SK-N-SH treated with all-trans-retinoic acid at 6 μM for 48 hours (cell line): Measurements from ENCODE around the gene RAVER2.

Source experiments
- ATAC-seq: fragments of 200-7000 bp; cut with Tn5 transposase; 3 replicates; pipeline ENCODE4 v1.9.1; 2020; ENCODE audit warnings: mild to moderate bottlenecking, moderate library complexity
- ARNTL ChIP-seq: fragments of 450-650 bp; formaldehyde crosslinking; IDR thresholded peaks from 2 replicates; pipeline ENCODE4 v1.5.0; 2020; ENCODE audit warnings: low read depth, mild to moderate bottlenecking, moderate library complexity, borderline replicate concordance
- BACH2 ChIP-seq: fragments of 250-450 bp; sonication (Bioruptor Pico); IDR thresholded peaks from 2 replicates; pipeline ENCODE4 v1.9.0; 2021; ENCODE audit warnings: mild to moderate bottlenecking, borderline replicate concordance
- CREB5 ChIP-seq: fragments of 250-450 bp; sonication (Bioruptor Pico); IDR thresholded peaks from 2 replicates; pipeline ENCODE4 v1.5.1; 2020; ENCODE audit warnings: low read depth, mild to moderate bottlenecking, moderate library complexity
- CSDC2 ChIP-seq: fragments of 250-450 bp; sonication (Bioruptor Pico); IDR thresholded peaks from 2 replicates; pipeline ENCODE4 v1.5.0; 2020; ENCODE audit warnings: mild to moderate bottlenecking, moderate library complexity
- CSRNP3 ChIP-seq: fragments of 250-450 bp; sonication (Bioruptor Pico); IDR thresholded peaks from 2 replicates; pipeline ENCODE4 v1.5.1; 2021; ENCODE audit warnings: mild to moderate bottlenecking, moderate library complexity
- ESRRG ChIP-seq: fragments of 250-450 bp; sonication (Bioruptor Pico); IDR thresholded peaks from 2 replicates; pipeline ENCODE4 v1.6.1; 2021; ENCODE audit warnings: mild to moderate bottlenecking
- GLIS3 ChIP-seq: fragments of 250-450 bp; sonication (Bioruptor Pico); IDR thresholded peaks from 2 replicates; pipeline ENCODE4 v1.5.0; 2020; ENCODE audit warnings: mild to moderate bottlenecking, moderate library complexity
- ISL1 ChIP-seq: fragments of 250-450 bp; sonication (Bioruptor Pico); IDR thresholded peaks from 2 replicates; pipeline ENCODE4 v2.1.2; 2022; ENCODE audit warnings: mild to moderate bottlenecking, moderate library complexity
- OSR1 ChIP-seq: fragments of 250-450 bp; sonication (Bioruptor Pico); IDR thresholded peaks from 2 replicates; pipeline ENCODE4 v1.8.0; 2022; ENCODE audit warnings: moderate library complexity, mild to moderate bottlenecking, inconsistent platforms
- PATZ1 ChIP-seq: fragments of 250-450 bp; sonication (Bioruptor Pico); IDR thresholded peaks from 2 replicates; pipeline ENCODE4 v1.8.0; 2020; ENCODE audit warnings: mild to moderate bottlenecking, moderate library complexity, borderline replicate concordance
- POU6F1 ChIP-seq: fragments of 250-450 bp; sonication (Bioruptor Pico); IDR thresholded peaks from 2 replicates; pipeline ENCODE4 v1.8.0; 2021; ENCODE audit warnings: low read depth, mild to moderate bottlenecking, moderate library complexity, borderline replicate concordance
- PPARA ChIP-seq: fragments of 250-450 bp; sonication (Bioruptor Pico); IDR thresholded peaks from 2 replicates; pipeline ENCODE4 v1.5.0; 2020; ENCODE audit warnings: mild to moderate bottlenecking, borderline replicate concordance
- RARB ChIP-seq: fragments of 250-450 bp; sonication (Bioruptor Pico); IDR thresholded peaks from 2 replicates; pipeline ENCODE4 v1.8.0; 2021; ENCODE audit warnings: mild to moderate bottlenecking, moderate library complexity
- SNAI2 ChIP-seq: fragments of 250-450 bp; sonication (Bioruptor Pico); IDR thresholded peaks from 2 replicates; pipeline ENCODE4 v1.5.0; 2020; ENCODE audit warnings: mild to moderate bottlenecking, moderate library complexity
- TCF4 ChIP-seq: fragments of 250-450 bp; sonication (Bioruptor Pico); IDR thresholded peaks from 2 replicates; pipeline ENCODE4 v1.8.0; 2021; ENCODE audit warnings: mild to moderate bottlenecking, moderate library complexity, borderline replicate concordance
- TOX ChIP-seq: fragments of 250-450 bp; sonication (Bioruptor Pico); IDR thresholded peaks from 2 replicates; pipeline ENCODE4 v1.8.0; 2021; ENCODE audit warnings: mild to moderate bottlenecking, moderate library complexity, borderline replicate concordance
- TSHZ2 ChIP-seq: fragments of 250-450 bp; sonication (Bioruptor Pico); IDR thresholded peaks from 2 replicates; pipeline ENCODE4 v1.5.0; 2020; ENCODE audit warnings: mild to moderate bottlenecking, moderate library complexity
- ZC3H10 ChIP-seq: fragments of 250-450 bp; sonication (Bioruptor Pico); IDR thresholded peaks from 2 replicates; pipeline ENCODE4 v1.5.1; 2021; ENCODE audit warnings: mild to moderate bottlenecking, moderate library complexity
- ZFP3 ChIP-seq: fragments of 250-450 bp; sonication (Bioruptor Pico); IDR thresholded peaks from 2 replicates; pipeline ENCODE4 v1.5.0; 2020; ENCODE audit warnings: mild to moderate bottlenecking, moderate library complexity
- ZFP30 ChIP-seq: fragments of 450-650 bp; formaldehyde crosslinking; IDR thresholded peaks from 2 replicates; pipeline ENCODE4 v1.5.0; 2022; ENCODE audit warnings: mild to moderate bottlenecking, moderate library complexity
- ZNF565 ChIP-seq: fragments of 450-650 bp; formaldehyde crosslinking; conservative IDR thresholded peaks from 2 replicates; pipeline ENCODE4 v1.5.0; 2020; ENCODE audit warnings: low read depth, mild to moderate bottlenecking, moderate library complexity
- ZNF70 ChIP-seq: fragments of 450-650 bp; formaldehyde crosslinking; IDR thresholded peaks from 2 replicates; pipeline ENCODE4 v1.5.0; 2020; ENCODE audit warnings: mild to moderate bottlenecking, moderate library complexity
- ZNF8 ChIP-seq: fragments of 450-650 bp; formaldehyde crosslinking; IDR thresholded peaks from 2 replicates; pipeline ENCODE4 v1.5.0; 2020; ENCODE audit warnings: mild to moderate bottlenecking, moderate library complexity

Gene RAVER2

GRCh38 chr1:64874666-64875065 is 129.8 kb downstream of the RAVER2 start:
- TF ChIP-seq GLIS3 (CRISPR knock-in tag): no peak
- TF ChIP-seq ARNTL (CRISPR knock-in tag): no peak
- no peak for TF ChIP-seq ZNF70 (CRISPR knock-in tag)
- TF ChIP-seq PPARA: no peak
- no peak for TF ChIP-seq TSHZ2 (CRISPR knock-in tag)
- TF ChIP-seq CSRNP3 (CRISPR knock-in tag): no peak
- no peak for TF ChIP-seq ZC3H10 (CRISPR knock-in tag)
- no peak for TF ChIP-seq OSR1 (CRISPR knock-in tag)
- TF ChIP-seq ZFP30: no peak
- ATAC-seq: peak; percentile 32; the same call in 1 of the 3 replicates

GRCh38 chr1:64875101-64875500 is 130.2 kb downstream of the RAVER2 start:
- ATAC-seq: peak; percentile 45; the same call in 2 of the 3 replicates
- TF ChIP-seq BACH2 (no peak), ZNF70 (CRISPR knock-in tag) (peak; percentile 46; the same call in 1 of the 2 replicates), ZNF8 (no peak)

- TF ChIP-seq ZNF70 (CRISPR knock-in tag): no peak
- no peak for ATAC-seq
Measured at GRCh38 chr1:64875606-64876005, 130.7 kb downstream of the RAVER2 start.

- ATAC-seq: no peak
- TF ChIP-seq TCF4 (no peak), ARNTL (CRISPR knock-in tag) (no peak), PATZ1 (CRISPR knock-in tag) (no peak), ZFP30 (no peak), BACH2 (no peak), GLIS3 (CRISPR knock-in tag) (no peak), TSHZ2 (CRISPR knock-in tag) (no peak), ZNF70 (CRISPR knock-in tag) (no peak), RARB (CRISPR knock-in tag) (no peak), ZC3H10 (CRISPR knock-in tag) (no peak), ZFP3 (CRISPR knock-in tag) (no peak), OSR1 (CRISPR knock-in tag) (no peak), CREB5 (CRISPR knock-in tag) (no peak), ESRRG (CRISPR knock-in tag) (no peak), POU6F1 (no peak), ZNF565 (CRISPR knock-in tag) (no peak), TOX (CRISPR knock-in tag) (no peak), ISL1 (CRISPR knock-in tag) (no peak), CSDC2 (no peak), SNAI2 (CRISPR knock-in tag) (no peak)
Measured at GRCh38 chr1:64877151-64877550, 132.3 kb downstream of the RAVER2 start.
